ENCODE results near the gene LDLRAD3. TPM values are rescaled to one million over a fixed set of nuclear protein-coding genes. Genes with fewer than 3 reads are reported as not detected.

Gene LDLRAD3
- total RNA-seq, 5 donors from 2014 or later (not counting 1 experiment from before 2014, with no cell fraction given): 0.18 to 0.22 TPM; not detected in 3

DNA sequence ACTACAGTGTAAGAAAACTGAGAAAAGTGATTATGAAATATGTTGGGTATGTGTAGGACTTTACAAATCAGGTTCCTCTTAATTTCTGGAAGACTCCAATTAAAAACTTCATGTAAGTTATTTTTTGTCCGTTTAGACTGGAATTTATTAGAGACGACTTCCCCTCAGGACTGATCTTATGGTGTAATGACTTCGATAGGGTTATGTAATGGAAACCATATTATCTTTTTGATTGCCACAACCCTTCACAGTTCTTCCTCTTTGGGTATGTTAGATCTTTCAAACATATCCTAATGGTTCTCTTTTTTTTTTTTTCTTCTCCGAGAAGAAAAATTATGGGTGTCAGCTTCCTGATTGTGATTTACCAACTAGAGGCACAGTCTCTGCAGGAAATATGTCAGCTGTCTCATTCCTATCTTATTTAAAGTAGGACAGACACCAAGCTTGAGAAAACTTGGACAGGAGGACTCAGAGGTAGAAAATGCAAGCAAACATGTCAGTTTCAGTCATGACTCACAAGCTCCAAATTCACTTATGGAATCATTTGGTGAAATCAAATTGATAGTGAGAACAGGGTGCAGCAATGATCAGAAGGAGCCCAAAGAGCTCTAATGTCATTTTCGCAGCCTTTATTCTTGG, 11.1 kb upstream of the LDLRAD3 start:
- Histone ChIP-seq H3K36me3 (ENCODE audit: control insufficient read depth in 2 of 2, extremely low read depth in 1 of 2, insufficient read depth in 1 of 2, low read length in 1 of 2) (no peaks in the 10 kb centered on the region), H3K27ac (ENCODE audit: low read length) (no peak overlapping the region), H3K9me3 (no peaks in the 10 kb centered on the region), H3K27me3 (replicated peaks in 1 of 2; ENCODE audit: control insufficient read depth in 2 of 2, extremely low read depth in 1 of 2, insufficient read depth in 2 of 2, low read length in 1 of 2) (peaks cover 0 to 6% of the 10 kb centered on the region in 2 experiments), H3K4me1 (ENCODE audit: control insufficient read depth in 1 of 2, extremely low read depth in 1 of 2, insufficient read depth in 2 of 2, low read length in 2 of 2) (no peaks in the 10 kb centered on the region), H3K4me3 (ENCODE audit: control insufficient read depth in 1 of 2, extremely low read depth in 1 of 2, low read length in 1 of 2) (no peak overlapping the region)
- POLR2A ChIA-PET: no interaction called here
- no peak for DNase-seq
- Mint-ChIP-seq H3K4me1 (no peaks in the 10 kb centered on the region), H3K9me3 (no peaks in the 10 kb centered on the region), H3K27me3 (peaks cover 25 to 28% of the 10 kb centered on the region in 2 donors), H3K27ac (no peak overlapping the region), H3K36me3 (no peaks in the 10 kb centered on the region), H3K4me3 (no peak overlapping the region)
- WGBS (ENCODE audit: insufficient coverage): no CpG with 5 or more reads among the region's 5 CpGs
- CTCF ChIA-PET: no interaction called here
- no peak for ATAC-seq (replicated peaks in 1 of 4)

DNA sequence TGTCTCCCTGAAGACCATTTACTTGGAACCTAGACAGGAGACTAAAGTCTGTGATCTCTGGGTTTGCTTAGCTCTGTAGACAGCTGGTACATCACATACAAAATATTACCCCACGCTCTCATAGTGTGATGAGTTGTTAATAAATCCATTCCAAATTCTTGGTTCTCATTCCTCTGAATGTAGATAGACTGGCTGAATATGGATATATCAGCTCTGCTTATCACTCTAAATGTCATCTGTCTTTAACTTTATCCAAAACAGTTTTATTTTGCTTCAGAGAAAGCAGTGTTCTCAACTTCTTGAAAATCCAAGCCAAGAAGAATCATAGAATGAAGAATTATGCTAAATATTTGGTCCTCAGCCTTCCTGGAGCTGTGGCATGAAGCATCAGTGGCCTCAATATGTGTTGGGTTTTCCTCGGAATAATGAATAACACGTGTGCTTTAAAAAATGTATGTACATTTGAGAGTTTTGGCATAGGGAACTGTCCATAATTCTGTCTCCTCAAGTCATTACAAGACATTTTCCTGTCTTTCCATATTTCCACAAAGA, 10.5 kb upstream of the LDLRAD3 start:
- peaks cover 25 to 28% of the 10 kb centered on the region in 2 donors for H3K27me3 Mint-ChIP-seq
- CTCF ChIA-PET: no interaction called here
- no peak overlapping the region for H3K4me3 Mint-ChIP-seq
- Histone ChIP-seq H3K27ac (ENCODE audit: low read length) (no peak overlapping the region), H3K36me3 (ENCODE audit: control insufficient read depth in 2 of 2, extremely low read depth in 1 of 2, insufficient read depth in 1 of 2, low read length in 1 of 2) (no peaks in the 10 kb centered on the region), H3K4me3 (ENCODE audit: control insufficient read depth in 1 of 2, extremely low read depth in 1 of 2, low read length in 1 of 2) (no peak overlapping the region), H3K9me3 (no peaks in the 10 kb centered on the region), H3K27me3 (replicated peaks in 1 of 2; ENCODE audit: control insufficient read depth in 2 of 2, extremely low read depth in 1 of 2, insufficient read depth in 2 of 2, low read length in 1 of 2) (peaks cover 0 to 6% of the 10 kb centered on the region in 2 experiments), H3K4me1 (ENCODE audit: control insufficient read depth in 1 of 2, extremely low read depth in 1 of 2, insufficient read depth in 2 of 2, low read length in 2 of 2) (no peaks in the 10 kb centered on the region)
- ATAC-seq (replicated peaks in 1 of 4): no peak
- no peak for DNase-seq
- H3K36me3 Mint-ChIP-seq: no peaks in the 10 kb centered on the region
- no peaks in the 10 kb centered on the region for H3K9me3 Mint-ChIP-seq
- H3K4me1 Mint-ChIP-seq: no peaks in the 10 kb centered on the region
- no CpG with 5 or more reads among the region's 3 CpGs for WGBS (ENCODE audit: insufficient coverage)
- POLR2A ChIA-PET: no interaction called here
- no peak overlapping the region for H3K27ac Mint-ChIP-seq

DNA sequence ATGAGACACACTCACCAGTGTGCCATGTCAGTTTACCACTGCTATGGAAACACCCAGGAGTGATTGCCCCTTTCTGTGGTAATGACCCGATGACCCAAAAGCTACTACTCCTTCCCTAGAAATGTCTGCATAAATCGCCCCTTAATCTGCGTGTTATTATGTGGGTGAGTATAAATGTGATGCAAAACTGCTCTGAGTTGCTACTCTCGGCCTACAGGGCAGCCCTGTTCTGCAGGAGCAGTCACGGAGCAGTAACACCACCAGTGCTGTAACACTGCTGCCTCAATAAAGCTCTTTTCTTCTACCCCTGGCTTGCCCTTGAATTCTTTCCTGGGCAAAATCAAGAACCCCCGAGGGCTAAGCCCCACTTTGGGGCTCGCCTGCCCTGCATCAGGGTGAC, 9.6 kb upstream of the LDLRAD3 start:
- no peaks in the 10 kb centered on the region for H3K4me1 Mint-ChIP-seq
- H3K9me3 ChIP-seq: no peaks in the 10 kb centered on the region
- H3K4me1 ChIP-seq (ENCODE audit: control insufficient read depth in 1 of 2, extremely low read depth in 1 of 2, insufficient read depth in 2 of 2, low read length in 2 of 2): no peaks in the 10 kb centered on the region
- no peak overlapping the region for H3K27ac ChIP-seq (ENCODE audit: low read length)
- no peaks in the 10 kb centered on the region for H3K9me3 Mint-ChIP-seq
- H3K4me3 Mint-ChIP-seq: no peak overlapping the region
- H3K27me3 ChIP-seq (replicated peaks in 1 of 2; ENCODE audit: control insufficient read depth in 2 of 2, extremely low read depth in 1 of 2, insufficient read depth in 2 of 2, low read length in 1 of 2): peaks cover 0 to 6% of the 10 kb centered on the region in 2 experiments
- ChIA-PET POLR2A (no interaction called here), CTCF (no interaction called here)
- ATAC-seq (replicated peaks in 1 of 4): no peak
- peaks cover 29 to 34% of the 10 kb centered on the region in 2 donors for H3K27me3 Mint-ChIP-seq
- DNase-seq: no peak
- H3K36me3 Mint-ChIP-seq: no peaks in the 10 kb centered on the region
- WGBS (ENCODE audit: insufficient coverage): 83% methylated on average over 1 of the region's 7 CpGs
- no peak overlapping the region for H3K4me3 ChIP-seq (ENCODE audit: control insufficient read depth in 1 of 2, extremely low read depth in 1 of 2, low read length in 1 of 2)
- no peak overlapping the region for H3K27ac Mint-ChIP-seq
- H3K36me3 ChIP-seq (ENCODE audit: control insufficient read depth in 2 of 2, extremely low read depth in 1 of 2, insufficient read depth in 1 of 2, low read length in 1 of 2): no peaks in the 10 kb centered on the region

DNA sequence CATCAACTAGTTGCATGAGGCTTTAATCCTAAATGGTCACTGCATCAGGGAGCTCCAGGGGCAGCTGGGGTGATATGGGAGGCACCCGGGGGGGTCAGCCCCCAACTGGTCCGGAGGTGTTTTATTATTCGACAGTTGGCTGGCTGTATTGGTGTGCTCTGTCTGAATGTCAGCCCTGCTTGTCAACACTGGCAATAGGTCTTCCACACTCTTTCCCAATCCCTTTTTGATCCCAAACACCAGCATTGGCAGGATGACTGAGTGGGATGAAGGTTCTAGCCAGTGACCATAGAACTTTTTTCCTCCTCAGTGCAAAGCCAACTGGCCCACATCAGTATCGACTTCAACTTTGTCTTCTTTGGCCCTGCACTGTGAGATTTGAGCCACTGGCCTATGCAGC, 8.9 kb upstream of the LDLRAD3 start:
- no peaks in the 10 kb centered on the region for H3K9me3 ChIP-seq
- H3K36me3 Mint-ChIP-seq: no peaks in the 10 kb centered on the region
- ATAC-seq (replicated peaks in 1 of 4) (no peak), DNase-seq (no peak)
- 60% methylated on average over 1 of the region's 4 CpGs for WGBS (ENCODE audit: insufficient coverage)
- H3K4me1 ChIP-seq (ENCODE audit: control insufficient read depth in 1 of 2, extremely low read depth in 1 of 2, insufficient read depth in 2 of 2, low read length in 2 of 2): no peaks in the 10 kb centered on the region
- peaks cover 34 to 39% of the 10 kb centered on the region in 2 donors for H3K27me3 Mint-ChIP-seq
- POLR2A ChIA-PET: no interaction called here
- H3K27me3 ChIP-seq (replicated peaks in 1 of 2; ENCODE audit: control insufficient read depth in 2 of 2, extremely low read depth in 1 of 2, insufficient read depth in 2 of 2, low read length in 1 of 2): peaks cover 0 to 6% of the 10 kb centered on the region in 2 experiments
- H3K9me3 Mint-ChIP-seq: no peaks in the 10 kb centered on the region
- H3K4me3 Mint-ChIP-seq: no peak overlapping the region
- CTCF ChIA-PET: no interaction called here
- H3K36me3 ChIP-seq (ENCODE audit: control insufficient read depth in 2 of 2, extremely low read depth in 1 of 2, insufficient read depth in 1 of 2, low read length in 1 of 2): no peaks in the 10 kb centered on the region
- no peak overlapping the region for H3K4me3 ChIP-seq (ENCODE audit: control insufficient read depth in 1 of 2, extremely low read depth in 1 of 2, low read length in 1 of 2)
- no peaks in the 10 kb centered on the region for H3K4me1 Mint-ChIP-seq
- H3K27ac ChIP-seq (ENCODE audit: low read length): no peak overlapping the region
- H3K27ac Mint-ChIP-seq: no peak overlapping the region

DNA sequence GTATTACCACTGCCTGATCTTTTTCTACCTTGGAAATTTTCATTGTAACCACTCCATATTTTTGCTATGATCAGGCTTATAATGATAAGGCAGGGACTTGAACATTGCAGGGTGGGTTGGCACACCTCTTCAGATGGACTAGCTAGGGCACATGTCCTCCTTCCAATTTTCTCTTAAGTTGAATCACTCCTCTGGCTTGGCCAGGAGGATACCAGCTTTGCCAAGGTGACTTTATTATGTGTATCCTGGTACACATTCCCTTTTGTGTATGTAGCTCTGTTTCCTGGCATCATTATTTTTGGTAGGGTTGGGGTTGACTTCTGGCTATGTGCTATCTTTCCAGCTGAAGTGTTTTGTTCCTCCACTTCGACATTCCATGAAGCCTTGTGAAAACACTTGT, 8.5 kb upstream of the LDLRAD3 start:
- CTCF ChIA-PET: no interaction called here
- peaks cover 38 to 42% of the 10 kb centered on the region in 2 donors for H3K27me3 Mint-ChIP-seq
- no peak overlapping the region for H3K27ac Mint-ChIP-seq
- no peaks in the 10 kb centered on the region for H3K36me3 ChIP-seq (ENCODE audit: control insufficient read depth in 2 of 2, extremely low read depth in 1 of 2, insufficient read depth in 1 of 2, low read length in 1 of 2)
- H3K36me3 Mint-ChIP-seq: no peaks in the 10 kb centered on the region
- no peak for DNase-seq
- H3K4me1 ChIP-seq (ENCODE audit: control insufficient read depth in 1 of 2, extremely low read depth in 1 of 2, insufficient read depth in 2 of 2, low read length in 2 of 2): no peaks in the 10 kb centered on the region
- POLR2A ChIA-PET: no interaction called here
- H3K4me1 Mint-ChIP-seq: no peaks in the 10 kb centered on the region
- no peak overlapping the region for H3K27ac ChIP-seq (ENCODE audit: low read length)
- no peaks in the 10 kb centered on the region for H3K9me3 ChIP-seq
- no CpG with 5 or more reads among the region's 1 CpG for WGBS (ENCODE audit: insufficient coverage)
- peaks cover 0 to 6% of the 10 kb centered on the region in 2 experiments for H3K27me3 ChIP-seq (replicated peaks in 1 of 2; ENCODE audit: control insufficient read depth in 2 of 2, extremely low read depth in 1 of 2, insufficient read depth in 2 of 2, low read length in 1 of 2)
- no peak overlapping the region for H3K4me3 ChIP-seq (ENCODE audit: control insufficient read depth in 1 of 2, extremely low read depth in 1 of 2, low read length in 1 of 2)
- no peaks in the 10 kb centered on the region for H3K9me3 Mint-ChIP-seq
- no peak for ATAC-seq (replicated peaks in 1 of 4)
- H3K4me3 Mint-ChIP-seq: no peak overlapping the region

DNA sequence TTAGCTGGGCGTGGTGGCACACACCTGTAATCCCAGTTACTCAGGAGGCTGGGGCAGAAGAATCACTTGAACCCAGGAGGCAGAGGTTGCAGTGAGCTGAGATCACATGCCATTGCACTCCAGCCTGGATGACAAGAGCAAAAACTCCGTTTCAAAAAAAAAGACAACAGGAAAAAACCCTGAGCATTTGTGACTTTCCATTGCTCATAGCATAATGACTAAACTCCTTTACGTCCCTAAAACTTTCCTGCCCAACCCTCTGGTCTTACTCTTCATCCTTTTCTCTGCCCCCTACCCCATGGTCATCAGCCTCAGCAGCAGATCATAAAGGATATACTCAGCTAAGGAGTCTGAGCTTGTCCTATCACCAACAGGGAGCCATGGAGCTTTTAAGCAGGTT, 6.8 kb upstream of the LDLRAD3 start:
- ChIA-PET CTCF (no interaction called here), POLR2A (no interaction called here)
- ATAC-seq (replicated peaks in 1 of 4) (no peak), DNase-seq (no peak)
- 22% methylated on average over 3 of the region's 3 CpGs for WGBS (ENCODE audit: insufficient coverage)
- Mint-ChIP-seq H3K4me1 (no peaks in the 10 kb centered on the region), H3K9me3 (no peaks in the 10 kb centered on the region), H3K27me3 (peaks cover 40 to 47% of the 10 kb centered on the region in 2 donors), H3K36me3 (no peaks in the 10 kb centered on the region), H3K4me3 (no peak overlapping the region), H3K27ac (no peak overlapping the region)
- H3K27ac ChIP-seq (ENCODE audit: low read length): no peak overlapping the region
- no peak overlapping the region for H3K4me3 ChIP-seq (ENCODE audit: control insufficient read depth in 1 of 2, extremely low read depth in 1 of 2, low read length in 1 of 2)
- H3K9me3 ChIP-seq: no peaks in the 10 kb centered on the region
- peaks cover 0 to 11% of the 10 kb centered on the region in 2 experiments for H3K27me3 ChIP-seq (replicated peaks in 1 of 2; ENCODE audit: control insufficient read depth in 2 of 2, extremely low read depth in 1 of 2, insufficient read depth in 2 of 2, low read length in 1 of 2)
- H3K36me3 ChIP-seq (ENCODE audit: control insufficient read depth in 2 of 2, extremely low read depth in 1 of 2, insufficient read depth in 1 of 2, low read length in 1 of 2): no peaks in the 10 kb centered on the region
- H3K4me1 ChIP-seq (ENCODE audit: control insufficient read depth in 1 of 2, extremely low read depth in 1 of 2, insufficient read depth in 2 of 2, low read length in 2 of 2): no peaks in the 10 kb centered on the region

Measured in T-cell (primary cell).